Body of pancreas (tissue), 4 donors: ENCODE results near the gene FRAS1.

Experiments
- POLR2A ChIP-seq, 3 donors: fragments of 450-650 bp; IDR thresholded peaks; one replicate each; pipeline ENCODE4 v1.6.1; 2016; ENCODE audit warnings: antibody characterized with exemption in 3 of 3, mild to moderate bottlenecking in 2 of 3
- TF ChIP-seq, protein P1 (sequence below), 7 experiments: fragments of 450-650 bp in 4 of 7; fragments of 200-600 bp in 3 of 7; sonication (generic) in 3 of 7; IDR thresholded peaks; one replicate each; pipeline ENCODE4 v1.5.1; 2016 to 2019; ENCODE audit warnings: antibody characterized with exemption in 7 of 7

DNA sequence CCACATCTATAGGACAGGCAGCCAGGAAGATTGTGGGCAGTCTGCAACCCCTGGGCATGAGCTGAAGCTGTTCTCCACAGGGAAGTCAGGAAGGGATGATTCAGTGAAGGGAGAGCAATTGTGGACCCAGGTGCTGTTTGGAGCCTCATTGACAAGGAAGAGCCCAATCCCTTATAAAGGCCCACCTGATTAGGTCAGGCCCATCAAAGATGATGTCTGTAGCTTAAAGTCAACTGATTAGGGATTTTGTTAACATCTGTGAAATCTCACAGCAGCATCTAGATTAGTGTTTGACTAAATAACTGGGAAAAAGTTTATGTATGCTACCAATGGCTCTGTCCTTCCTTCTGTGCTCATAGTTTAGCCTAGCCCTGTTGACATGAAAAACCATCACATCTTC, 127.5 kb downstream of the FRAS1 start:
- no peak for TF ChIP-seq POLR2A (IDR thresholded peaks at IDR 0.05)
- TF ChIP-seq, protein P1, sequence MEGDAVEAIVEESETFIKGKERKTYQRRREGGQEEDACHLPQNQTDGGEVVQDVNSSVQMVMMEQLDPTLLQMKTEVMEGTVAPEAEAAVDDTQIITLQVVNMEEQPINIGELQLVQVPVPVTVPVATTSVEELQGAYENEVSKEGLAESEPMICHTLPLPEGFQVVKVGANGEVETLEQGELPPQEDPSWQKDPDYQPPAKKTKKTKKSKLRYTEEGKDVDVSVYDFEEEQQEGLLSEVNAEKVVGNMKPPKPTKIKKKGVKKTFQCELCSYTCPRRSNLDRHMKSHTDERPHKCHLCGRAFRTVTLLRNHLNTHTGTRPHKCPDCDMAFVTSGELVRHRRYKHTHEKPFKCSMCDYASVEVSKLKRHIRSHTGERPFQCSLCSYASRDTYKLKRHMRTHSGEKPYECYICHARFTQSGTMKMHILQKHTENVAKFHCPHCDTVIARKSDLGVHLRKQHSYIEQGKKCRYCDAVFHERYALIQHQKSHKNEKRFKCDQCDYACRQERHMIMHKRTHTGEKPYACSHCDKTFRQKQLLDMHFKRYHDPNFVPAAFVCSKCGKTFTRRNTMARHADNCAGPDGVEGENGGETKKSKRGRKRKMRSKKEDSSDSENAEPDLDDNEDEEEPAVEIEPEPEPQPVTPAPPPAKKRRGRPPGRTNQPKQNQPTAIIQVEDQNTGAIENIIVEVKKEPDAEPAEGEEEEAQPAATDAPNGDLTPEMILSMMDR (IDR thresholded peaks at IDR 0.05), result no peak
